Omental fat pad (tissue), 4 donors: ENCODE data around the gene RBM5. TPM values are rescaled to one million over a fixed set of nuclear protein-coding genes. Genes with fewer than 3 reads are reported as not detected.

Experiments
- ATAC-seq: fragments of 150-250 bp; one replicate; pipeline ENCODE4 v1.9.1; 2016; ENCODE audit warnings: mild to moderate bottlenecking, moderate library complexity; ENCODE audit not compliant: low FRiP score
- DNase-seq: peaks from one replicate; pipeline ENCODE4 v3.0.0-alpha.2; 2019; ENCODE audit warnings: low spot score
- CTCF ChIP-seq, 3 donors: fragments of 450-650 bp; IDR thresholded peaks; one replicate each; pipeline ENCODE4 v1.5.1; 2016 to 2017; ENCODE audit warnings: antibody characterized with exemption in 3 of 3, mild to moderate bottlenecking in 3 of 3, moderate library complexity in 2 of 3
- total RNA-seq, 4 donors: library from RNA; depleted of rRNA; stranded (reverse); fragments of >200 nt; gene quantifications; one replicate each; pipeline ENCODE4 v1.1.0, GENCODE V29; 2016

Gene RBM5
- total RNA-seq, 4 donors from 2014 or later = 143 to 308 (median 190) TPM

GRCh38 chr3:50139308-50139707 is 50.6 kb downstream of the RBM5 start:
- ATAC-seq (no peak), DNase-seq (no peak)
- no peak for TF ChIP-seq CTCF (IDR thresholded peaks at IDR 0.05)

GRCh38 chr3:50139718-50140423 is 51.2 kb downstream of the RBM5 start:
- ATAC-seq = no peak
- TF ChIP-seq CTCF (IDR thresholded peaks at IDR 0.05) = no peak
- DNase-seq = no peak

- no peak for TF ChIP-seq CTCF (IDR thresholded peaks at IDR 0.05)
- ATAC-seq (no peak), DNase-seq (no peak)
Observed at GRCh38 chr3:50140990-50141389, 52.3 kb downstream of the RBM5 start.

- no peak for TF ChIP-seq CTCF (IDR thresholded peaks at IDR 0.05)
- ATAC-seq (no peak), DNase-seq (no peak)
Observed at GRCh38 chr3:50146316-50146901, 57.7 kb downstream of the RBM5 start.

GRCh38 chr3:50147016-50147415 is 58.3 kb downstream of the RBM5 start:
- no peak for ATAC-seq
- DNase-seq = no peak
- no peak for TF ChIP-seq CTCF (IDR thresholded peaks at IDR 0.05)

- no peak for TF ChIP-seq CTCF (IDR thresholded peaks at IDR 0.05)
- DNase-seq (no peak), ATAC-seq (no peak)
Observed at GRCh38 chr3:50147447-50147846, 58.7 kb downstream of the RBM5 start.

- no peak for TF ChIP-seq CTCF (IDR thresholded peaks at IDR 0.05)
Observed at GRCh38 chr3:50147861-50148260, 59.1 kb downstream of the RBM5 start.

More at GRCh38 chr3:50147861-50148260, 59.1 kb downstream of the RBM5 start:
- ATAC-seq = no peak
- DNase-seq = no peak
